Measurements from ENCODE around the gene CHMP6. TPM values are rescaled to one million over a fixed set of nuclear protein-coding genes. Genes with fewer than 3 reads are reported as not detected.

The CHMP6 gene
- polyA plus RNA-seq, 3 donors, result 20.3 to 44.8 (median 44.1) TPM

DNA sequence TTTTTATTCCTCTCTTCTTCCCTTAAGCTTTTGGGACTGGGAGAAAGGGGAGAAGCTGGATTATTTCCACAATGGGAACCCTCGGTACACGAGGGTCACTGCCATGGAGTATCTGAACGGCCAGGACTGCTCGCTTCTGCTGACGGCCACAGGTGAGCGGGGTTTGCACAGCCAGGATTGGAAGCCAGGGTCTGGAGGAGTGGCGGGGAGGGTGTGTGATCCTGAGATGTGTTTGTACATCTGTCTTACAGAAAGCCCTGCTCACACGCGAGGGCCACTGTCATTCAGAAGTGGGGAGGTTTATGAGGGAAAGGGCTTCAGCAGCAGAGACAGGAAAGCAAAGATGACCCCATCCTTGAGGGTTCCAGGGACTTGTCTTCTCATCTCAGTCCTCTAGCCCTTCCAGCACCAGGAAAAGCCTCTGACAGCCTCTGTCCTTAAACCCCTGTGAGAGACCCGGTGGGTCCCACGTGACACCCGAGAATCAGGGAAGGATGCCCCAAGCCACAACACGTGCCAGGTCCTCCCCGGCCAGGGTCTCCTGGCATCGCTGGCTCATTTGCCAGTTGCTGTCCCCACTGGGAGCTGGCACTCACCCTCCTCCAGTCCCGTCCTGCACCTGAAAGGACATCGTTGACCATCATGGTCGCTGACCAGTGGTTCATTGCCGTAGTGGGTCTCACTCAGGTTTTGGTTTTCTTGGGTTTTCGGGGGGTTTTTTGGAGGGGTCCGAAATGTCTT lies 44.3 kb upstream of the CHMP6 start:
- peak overlapping the region in 1 of 7 donors; percentile 61 for H3K27ac Mint-ChIP-seq
- H3K36me3 Mint-ChIP-seq, result peaks cover 52 to 70% of the 10 kb centered on the region in 2 donors
- no peaks in the 10 kb centered on the region for H4K20me1 ChIP-seq (ENCODE audit: insufficient read depth, low read length)
- H3K4me3 Mint-ChIP-seq, result no peak overlapping the region
- no peak overlapping the region for H3K9ac ChIP-seq (ENCODE audit: insufficient read depth, low read length, poor library complexity, severe bottlenecking)
- H3K4me1 Mint-ChIP-seq, result no peaks in the 10 kb centered on the region
- no peak overlapping the region for H2AFZ ChIP-seq (ENCODE audit: insufficient read depth, low read depth, low read length, poor library complexity, severe bottlenecking)
- H3K9me3 Mint-ChIP-seq, result peaks cover 0 to 7% (median 0%) of the 10 kb centered on the region in 7 donors
- H3K4me3 ChIP-seq (replicated peaks in 1 of 3; ENCODE audit: low read depth in 2 of 3, low read length in 3 of 3), result no peak overlapping the region
- no peak overlapping the region for H3K27ac ChIP-seq (ENCODE audit: low read depth in 1 of 2, low read length in 2 of 2)
- intact Hi-C loops (cut with micrococcal nuclease), result no loop called here
- TF ChIP-seq, protein P1, sequence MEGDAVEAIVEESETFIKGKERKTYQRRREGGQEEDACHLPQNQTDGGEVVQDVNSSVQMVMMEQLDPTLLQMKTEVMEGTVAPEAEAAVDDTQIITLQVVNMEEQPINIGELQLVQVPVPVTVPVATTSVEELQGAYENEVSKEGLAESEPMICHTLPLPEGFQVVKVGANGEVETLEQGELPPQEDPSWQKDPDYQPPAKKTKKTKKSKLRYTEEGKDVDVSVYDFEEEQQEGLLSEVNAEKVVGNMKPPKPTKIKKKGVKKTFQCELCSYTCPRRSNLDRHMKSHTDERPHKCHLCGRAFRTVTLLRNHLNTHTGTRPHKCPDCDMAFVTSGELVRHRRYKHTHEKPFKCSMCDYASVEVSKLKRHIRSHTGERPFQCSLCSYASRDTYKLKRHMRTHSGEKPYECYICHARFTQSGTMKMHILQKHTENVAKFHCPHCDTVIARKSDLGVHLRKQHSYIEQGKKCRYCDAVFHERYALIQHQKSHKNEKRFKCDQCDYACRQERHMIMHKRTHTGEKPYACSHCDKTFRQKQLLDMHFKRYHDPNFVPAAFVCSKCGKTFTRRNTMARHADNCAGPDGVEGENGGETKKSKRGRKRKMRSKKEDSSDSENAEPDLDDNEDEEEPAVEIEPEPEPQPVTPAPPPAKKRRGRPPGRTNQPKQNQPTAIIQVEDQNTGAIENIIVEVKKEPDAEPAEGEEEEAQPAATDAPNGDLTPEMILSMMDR (IDR thresholded peaks at IDR 0.05), result no peak
- H3K27me3 ChIP-seq (ENCODE audit: control insufficient read depth in 2 of 2, insufficient read depth in 2 of 2, low read length in 2 of 2), result no peaks in the 10 kb centered on the region
- no peaks in the 10 kb centered on the region for H3K27me3 Mint-ChIP-seq (ENCODE audit: low read depth in 3 of 3)
- H3K4me1 ChIP-seq (ENCODE audit: control insufficient read depth in 1 of 2, insufficient read depth in 2 of 2, low read length in 2 of 2), result no peaks in the 10 kb centered on the region
- no peaks in the 10 kb centered on the region for H3K79me2 ChIP-seq (ENCODE audit: insufficient read depth, low read length)
- no peak overlapping the region for H3K4me2 ChIP-seq (replicated peaks; ENCODE audit: extremely low read depth, low read length, poor library complexity, severe bottlenecking)
- H3K9me3 ChIP-seq (replicated peaks in 1 of 2; ENCODE audit: control insufficient read depth in 1 of 2, insufficient read depth in 1 of 2, low read length in 2 of 2), result no peaks in the 10 kb centered on the region
- H3K36me3 ChIP-seq (replicated peaks in 1 of 2; ENCODE audit: control insufficient read depth in 1 of 2, insufficient read depth in 2 of 2, low read length in 2 of 2), result peaks cover 41 to 77% of the 10 kb centered on the region in 2 donors
- DNase-seq, result no peak
- WGBS (ENCODE audit: insufficient coverage), result 91% methylated on average over 17 of the region's 21 CpGs

DNA sequence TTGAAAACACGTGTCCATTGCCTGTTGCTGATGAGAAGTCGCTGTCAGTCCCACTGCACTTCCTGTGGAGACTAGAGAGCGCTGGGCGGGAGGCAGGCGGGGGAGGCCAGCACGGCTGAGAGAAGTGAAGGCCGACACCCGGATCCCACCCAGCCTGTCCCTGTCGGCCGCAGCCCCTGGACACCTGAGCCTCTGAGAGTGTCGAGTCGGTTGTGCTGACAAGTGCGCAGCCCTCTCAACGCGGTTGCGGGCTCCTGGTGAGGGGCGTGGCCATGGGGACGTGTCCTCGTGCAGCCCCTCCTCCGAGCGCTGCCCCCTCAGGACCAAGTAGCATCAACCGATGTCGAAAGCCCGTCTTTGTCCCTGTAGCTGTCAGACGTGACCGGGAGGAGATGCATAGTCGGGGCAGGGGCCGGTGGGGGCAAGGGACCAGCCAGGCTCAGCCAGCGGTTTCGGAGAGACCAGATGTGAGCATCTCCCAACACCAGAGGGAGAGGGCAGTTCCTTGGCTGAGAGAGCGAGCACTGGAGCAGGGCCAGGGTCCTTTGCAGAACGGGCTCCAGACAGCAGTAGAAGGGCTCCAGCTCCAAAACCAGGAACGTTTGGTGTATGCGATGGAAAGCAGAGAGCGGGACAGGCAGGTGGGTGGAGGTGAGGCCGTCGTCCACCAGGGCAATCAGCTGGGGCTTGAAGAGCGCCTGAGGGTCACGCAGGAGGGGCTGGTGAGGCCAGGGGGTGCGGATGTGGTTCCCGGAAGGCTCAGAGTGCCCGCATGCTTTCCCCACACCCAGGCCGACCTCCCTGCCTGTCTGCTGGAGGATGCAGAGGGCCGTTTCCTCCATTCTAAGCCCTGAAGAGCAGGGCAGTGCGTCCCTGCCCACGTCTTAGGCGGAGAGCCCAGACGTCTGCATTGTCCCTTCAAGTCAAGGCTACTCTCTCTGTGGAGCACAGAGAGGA lies 43.3 kb upstream of the CHMP6 start:
- intact Hi-C loops (cut with micrococcal nuclease), result no loop called here

More for the DNA sequence above, 43.3 kb upstream of the CHMP6 start:
- peak overlapping the region in 1 of 7 donors; percentile 78 for H3K27ac Mint-ChIP-seq
- Histone ChIP-seq H2AFZ (ENCODE audit: insufficient read depth, low read depth, low read length, poor library complexity, severe bottlenecking) (no peak overlapping the region), H3K9me3 (replicated peaks in 1 of 2; ENCODE audit: control insufficient read depth in 1 of 2, insufficient read depth in 1 of 2, low read length in 2 of 2) (no peaks in the 10 kb centered on the region), H3K27ac (ENCODE audit: low read depth in 1 of 2, low read length in 2 of 2) (no peak overlapping the region), H3K4me3 (replicated peaks in 1 of 3; ENCODE audit: low read depth in 2 of 3, low read length in 3 of 3) (no peak overlapping the region), H3K27me3 (ENCODE audit: control insufficient read depth in 2 of 2, insufficient read depth in 2 of 2, low read length in 2 of 2) (no peaks in the 10 kb centered on the region), H3K36me3 (replicated peaks in 1 of 2; ENCODE audit: control insufficient read depth in 1 of 2, insufficient read depth in 2 of 2, low read length in 2 of 2) (peaks cover 37 to 69% of the 10 kb centered on the region in 2 donors), H3K4me2 (replicated peaks; ENCODE audit: extremely low read depth, low read length, poor library complexity, severe bottlenecking) (no peak overlapping the region), H3K79me2 (ENCODE audit: insufficient read depth, low read length) (no peaks in the 10 kb centered on the region), H3K9ac (ENCODE audit: insufficient read depth, low read length, poor library complexity, severe bottlenecking) (no peak overlapping the region), H3K4me1 (ENCODE audit: control insufficient read depth in 1 of 2, insufficient read depth in 2 of 2, low read length in 2 of 2) (no peaks in the 10 kb centered on the region), H4K20me1 (ENCODE audit: insufficient read depth, low read length) (no peaks in the 10 kb centered on the region)
- H3K4me3 Mint-ChIP-seq, result no peak overlapping the region
- H3K9me3 Mint-ChIP-seq, result peaks cover 0 to 7% (median 0%) of the 10 kb centered on the region in 7 donors
- DNase-seq, result no peak
- 97% methylated on average over 44 of the region's 48 CpGs for WGBS (ENCODE audit: insufficient coverage)
- no peaks in the 10 kb centered on the region for H3K4me1 Mint-ChIP-seq
- no peaks in the 10 kb centered on the region for H3K27me3 Mint-ChIP-seq (ENCODE audit: low read depth in 3 of 3)
- peaks cover 49 to 67% of the 10 kb centered on the region in 2 donors for H3K36me3 Mint-ChIP-seq
- TF ChIP-seq, protein P1 (IDR thresholded peaks at IDR 0.05), result no peak

Data from CD14-positive monocyte (primary cell).